HL-60 (cell line): ENCODE data around the gene UBE2E2.
"Not testable (repeated sequence)": the region's sequence is repeated elsewhere in the genome, so short reads cannot be mapped to it uniquely, and the experiment has no call there.

ENCODE experiments used
- DNase-seq, 2 experiments: peaks; one replicate each; pipeline ENCODE4 v3.0.0-alpha.2; 2010 to 2020; ENCODE audit warnings: low read depth in 1 of 2, low spot score in 1 of 2
- H3K27ac ChIP-seq: fragments of 250-450 bp; sonication (Bioruptor Pico); replicated peaks from 2 replicates; pipeline ENCODE4 v1.5.1; 2020; ENCODE audit warnings: mild to moderate bottlenecking, moderate library complexity
- H3K27me3 ChIP-seq: fragments of 250-450 bp; sonication (Bioruptor Pico); 2 replicates; pipeline ENCODE4 v1.5.1; 2021; ENCODE audit warnings: mild to moderate bottlenecking, moderate library complexity; ENCODE audit not compliant: insufficient read depth, poor library complexity, severe bottlenecking
- H3K4me3 ChIP-seq: replicated peaks from 2 replicates; pipeline ENCODE4 v1.5.1; 2011; ENCODE audit warnings: mild to moderate bottlenecking, control low read depth, low read length; ENCODE audit not compliant: insufficient read depth
- GABPA ChIP-seq: IDR thresholded peaks from 2 replicates; pipeline ENCODE4 v1.6.1; 2012; ENCODE audit warnings: low read depth
- POLR2AphosphoS5 ChIP-seq: IDR thresholded peaks from 2 replicates; pipeline ENCODE4 v1.6.1; 2012; ENCODE audit warnings: low read depth
- SPI1 ChIP-seq: IDR thresholded peaks from 2 replicates; pipeline ENCODE4 v1.6.1; 2012; ENCODE audit warnings: low read depth, mild to moderate bottlenecking, borderline replicate concordance
- TF ChIP-seq, protein P1 (sequence below): IDR thresholded peaks from one replicate; pipeline ENCODE4 v1.5.1; 2011; ENCODE audit warnings: low read length, control low read depth, inconsistent platforms; ENCODE audit not compliant: insufficient read depth
- TF ChIP-seq, protein P2 (sequence below): IDR thresholded peaks from 2 replicates; pipeline ENCODE4 v1.6.1; 2012; ENCODE audit warnings: low read depth; ENCODE audit not compliant: insufficient replicate concordance

The UBE2E2 gene

DNA sequence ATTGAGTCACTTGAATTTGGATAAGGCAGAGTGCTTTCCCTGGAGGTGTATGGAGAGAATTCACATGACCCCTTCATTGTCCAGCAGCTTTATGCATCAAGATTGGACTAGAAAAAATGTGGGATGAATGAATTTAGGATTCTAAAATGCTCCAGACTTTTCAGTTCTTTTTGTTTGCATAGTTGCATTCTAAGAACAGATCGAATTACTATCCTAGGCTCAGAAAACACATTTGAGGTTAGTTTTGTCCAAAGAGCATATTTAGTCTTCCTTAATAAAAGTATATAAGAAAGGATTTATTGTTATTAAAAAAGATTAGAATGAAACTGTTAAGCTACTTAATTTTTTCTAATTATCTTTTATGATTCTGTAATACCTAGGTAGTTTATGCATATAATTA is 127.4 kb downstream of the UBE2E2 start:
- Histone ChIP-seq H3K27me3 (no peaks in the 10 kb centered on the region), H3K27ac (no peak overlapping the region), H3K4me3 (no peak overlapping the region)
- TF ChIP-seq, protein P1, sequence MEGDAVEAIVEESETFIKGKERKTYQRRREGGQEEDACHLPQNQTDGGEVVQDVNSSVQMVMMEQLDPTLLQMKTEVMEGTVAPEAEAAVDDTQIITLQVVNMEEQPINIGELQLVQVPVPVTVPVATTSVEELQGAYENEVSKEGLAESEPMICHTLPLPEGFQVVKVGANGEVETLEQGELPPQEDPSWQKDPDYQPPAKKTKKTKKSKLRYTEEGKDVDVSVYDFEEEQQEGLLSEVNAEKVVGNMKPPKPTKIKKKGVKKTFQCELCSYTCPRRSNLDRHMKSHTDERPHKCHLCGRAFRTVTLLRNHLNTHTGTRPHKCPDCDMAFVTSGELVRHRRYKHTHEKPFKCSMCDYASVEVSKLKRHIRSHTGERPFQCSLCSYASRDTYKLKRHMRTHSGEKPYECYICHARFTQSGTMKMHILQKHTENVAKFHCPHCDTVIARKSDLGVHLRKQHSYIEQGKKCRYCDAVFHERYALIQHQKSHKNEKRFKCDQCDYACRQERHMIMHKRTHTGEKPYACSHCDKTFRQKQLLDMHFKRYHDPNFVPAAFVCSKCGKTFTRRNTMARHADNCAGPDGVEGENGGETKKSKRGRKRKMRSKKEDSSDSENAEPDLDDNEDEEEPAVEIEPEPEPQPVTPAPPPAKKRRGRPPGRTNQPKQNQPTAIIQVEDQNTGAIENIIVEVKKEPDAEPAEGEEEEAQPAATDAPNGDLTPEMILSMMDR = no peak
- TF ChIP-seq POLR2AphosphoS5 (no peak), GABPA (no peak), SPI1 (no peak)
- no peak for DNase-seq

DNA sequence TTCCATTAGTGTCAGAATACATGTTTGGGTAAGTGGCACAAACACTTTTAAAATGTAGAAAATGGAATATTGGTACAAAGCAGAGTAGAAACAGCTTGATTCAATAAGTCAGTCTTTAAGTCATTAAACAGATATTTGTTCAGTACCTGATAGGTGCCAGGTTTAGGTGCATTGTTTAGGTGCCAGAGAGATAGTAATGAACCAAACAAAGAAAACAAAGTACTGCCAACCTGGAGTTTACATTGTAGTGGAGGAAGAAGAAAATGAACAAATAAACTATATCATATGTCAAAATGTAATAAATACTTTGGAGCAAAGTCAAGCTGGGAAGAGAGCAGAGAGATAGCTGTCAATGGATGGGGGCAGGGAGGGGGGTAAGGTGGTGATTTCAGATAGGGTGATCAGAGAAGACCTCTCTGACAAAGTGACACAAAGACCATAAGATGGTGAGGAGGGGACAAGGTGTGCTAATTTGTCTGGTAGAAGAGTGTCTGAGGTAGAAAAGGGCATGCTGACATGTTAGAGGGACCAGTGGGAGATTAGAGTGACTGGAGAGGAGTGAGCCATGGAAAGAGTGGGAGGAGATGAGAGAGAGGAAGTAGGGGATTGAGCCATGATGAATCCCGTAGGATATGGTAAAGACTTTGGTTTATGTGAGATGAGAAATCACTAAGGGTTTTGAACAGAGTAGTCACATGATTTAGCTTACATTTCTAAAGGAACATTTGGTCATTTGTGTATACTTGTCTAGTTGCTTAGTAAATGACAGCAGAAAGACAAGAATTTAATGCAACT is 128.2 kb downstream of the UBE2E2 start:
- H3K27ac ChIP-seq = no peak overlapping the region
- no peak for DNase-seq
- no peaks in the 10 kb centered on the region for H3K27me3 ChIP-seq
- H3K4me3 ChIP-seq = no peak overlapping the region
- TF ChIP-seq POLR2AphosphoS5 = no peak
- TF ChIP-seq SPI1 = no peak
- no peak for TF ChIP-seq GABPA
- TF ChIP-seq, protein P1 = no peak
- TF ChIP-seq, protein P2, sequence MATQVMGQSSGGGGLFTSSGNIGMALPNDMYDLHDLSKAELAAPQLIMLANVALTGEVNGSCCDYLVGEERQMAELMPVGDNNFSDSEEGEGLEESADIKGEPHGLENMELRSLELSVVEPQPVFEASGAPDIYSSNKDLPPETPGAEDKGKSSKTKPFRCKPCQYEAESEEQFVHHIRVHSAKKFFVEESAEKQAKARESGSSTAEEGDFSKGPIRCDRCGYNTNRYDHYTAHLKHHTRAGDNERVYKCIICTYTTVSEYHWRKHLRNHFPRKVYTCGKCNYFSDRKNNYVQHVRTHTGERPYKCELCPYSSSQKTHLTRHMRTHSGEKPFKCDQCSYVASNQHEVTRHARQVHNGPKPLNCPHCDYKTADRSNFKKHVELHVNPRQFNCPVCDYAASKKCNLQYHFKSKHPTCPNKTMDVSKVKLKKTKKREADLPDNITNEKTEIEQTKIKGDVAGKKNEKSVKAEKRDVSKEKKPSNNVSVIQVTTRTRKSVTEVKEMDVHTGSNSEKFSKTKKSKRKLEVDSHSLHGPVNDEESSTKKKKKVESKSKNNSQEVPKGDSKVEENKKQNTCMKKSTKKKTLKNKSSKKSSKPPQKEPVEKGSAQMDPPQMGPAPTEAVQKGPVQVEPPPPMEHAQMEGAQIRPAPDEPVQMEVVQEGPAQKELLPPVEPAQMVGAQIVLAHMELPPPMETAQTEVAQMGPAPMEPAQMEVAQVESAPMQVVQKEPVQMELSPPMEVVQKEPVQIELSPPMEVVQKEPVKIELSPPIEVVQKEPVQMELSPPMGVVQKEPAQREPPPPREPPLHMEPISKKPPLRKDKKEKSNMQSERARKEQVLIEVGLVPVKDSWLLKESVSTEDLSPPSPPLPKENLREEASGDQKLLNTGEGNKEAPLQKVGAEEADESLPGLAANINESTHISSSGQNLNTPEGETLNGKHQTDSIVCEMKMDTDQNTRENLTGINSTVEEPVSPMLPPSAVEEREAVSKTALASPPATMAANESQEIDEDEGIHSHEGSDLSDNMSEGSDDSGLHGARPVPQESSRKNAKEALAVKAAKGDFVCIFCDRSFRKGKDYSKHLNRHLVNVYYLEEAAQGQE = no peak

DNA sequence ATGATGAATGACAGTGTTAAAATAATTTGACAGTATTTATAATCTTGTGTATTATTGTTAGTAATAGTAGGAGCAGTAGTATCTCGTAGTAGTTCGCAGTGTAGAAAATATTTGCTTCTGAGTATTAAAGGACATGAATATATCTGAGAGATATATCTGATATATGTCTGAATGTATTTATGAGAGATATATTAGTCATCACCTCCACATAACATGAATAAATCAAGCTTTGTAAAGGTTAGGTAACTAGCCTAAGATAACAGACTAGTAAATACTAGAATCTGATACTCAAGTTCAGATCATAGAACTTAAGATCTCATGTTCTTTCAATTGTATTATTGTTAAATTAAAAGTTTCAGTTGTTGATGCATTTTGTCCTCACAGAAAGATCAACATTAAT is 130.5 kb downstream of the UBE2E2 start:
- Histone ChIP-seq H3K27ac (no peak overlapping the region), H3K4me3 (no peak overlapping the region), H3K27me3 (no peaks in the 10 kb centered on the region)
- DNase-seq = no peak
- TF ChIP-seq, protein P1 = no peak
- TF ChIP-seq POLR2AphosphoS5 (no peak), GABPA (no peak), SPI1 (no peak)
- TF ChIP-seq, protein P2 = no peak

DNA sequence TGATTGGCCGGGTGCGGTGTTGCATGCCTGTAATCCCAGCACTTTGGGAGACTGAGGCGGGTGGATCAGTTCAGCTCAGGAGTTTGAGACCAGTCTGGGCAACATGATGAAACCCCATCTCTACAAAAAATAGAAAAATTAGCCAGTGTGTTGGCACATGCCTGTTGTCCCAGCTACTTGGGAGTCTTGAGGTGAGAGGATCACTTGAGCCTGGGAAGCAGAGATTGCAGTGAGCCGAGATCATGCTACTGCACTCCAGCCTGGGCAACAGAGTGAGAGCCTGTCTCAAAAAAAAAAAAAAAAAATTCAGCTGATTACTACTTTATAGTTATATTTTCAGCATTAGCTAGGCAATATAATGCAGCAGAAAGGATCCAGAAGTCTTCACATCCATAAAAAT is 133.7 kb downstream of the UBE2E2 start:
- DNase-seq, H3K4me3 ChIP-seq, H3K27ac ChIP-seq, H3K27me3 ChIP-seq: not testable (repeated sequence)
